Endothelial cell of umbilical vein (primary cell): ENCODE data around the gene NPAS4. TPM values are rescaled to one million over a fixed set of nuclear protein-coding genes. Genes with fewer than 3 reads are reported as not detected.

Source experiments
- BruUV-seq: library from RNA; stranded (reverse); fragments of 400-500 nt; replicated peaks from 2 replicates; lab custom pipeline; 2021; lab: Mats Ljungman, UMichigan
- CTCF ChIA-PET: fragments of 300-600, 350-600 bp; sonication (Branson Sonifier 250); formaldehyde crosslinking; loops from one replicate; lab custom pipeline; 2021; ENCODE audit warnings: antibody characterized with exemption, inconsistent platforms; lab: Charles Lee
- POLR2A ChIA-PET: fragments of 300-600, 350-600 bp; sonication (Branson Sonifier 250); formaldehyde crosslinking; loops from one replicate; lab custom pipeline; 2021; ENCODE audit warnings: antibody characterized with exemption, inconsistent platforms; lab: Charles Lee
- DNase-seq: peaks from one replicate; pipeline ENCODE4 v3.0.0-alpha.2; 2011; ENCODE audit warnings: low read depth, low spot score
- FAIRE-seq: peaks from 2 replicates; lab custom pipeline; 2011; peaks lifted over from hg19 to GRCh38; lab: Jason Lieb, UNC
- H2AFZ ChIP-seq: 2 replicates; pipeline ENCODE4 v1.6.0; 2012; ENCODE audit warnings: low read depth, low read length, control low read depth, inconsistent platforms
- H3K27ac ChIP-seq: 2 replicates; pipeline ENCODE4 v1.5.1; 2011; ENCODE audit warnings: low read depth, mild to moderate bottlenecking, control low read depth, low read length, moderate library complexity; ENCODE audit not compliant: insufficient read depth
- H3K27me3 ChIP-seq, 2 experiments: 2 replicates each; pipeline versions ENCODE4 v1.6.0 to v1.6.1; 2011; ENCODE audit warnings: low read length in 2 of 2, mixed read lengths in 1 of 2; ENCODE audit not compliant: control insufficient read depth in 2 of 2, insufficient read depth in 2 of 2
- H3K36me3 ChIP-seq, 2 experiments: 2 replicates in 1 of 2; 3 replicates in 1 of 2; pipeline ENCODE4 v1.5.1; 2011; ENCODE audit warnings: low read length in 2 of 2, mild to moderate bottlenecking in 1 of 2, moderate library complexity in 1 of 2; ENCODE audit not compliant: control insufficient read depth in 2 of 2, insufficient read depth in 2 of 2; ENCODE audit errors: extremely low read depth in 1 of 2
- H3K4me1 ChIP-seq: 3 replicates; pipeline ENCODE4 v1.5.1; 2011; ENCODE audit warnings: mild to moderate bottlenecking, low read length; ENCODE audit not compliant: control insufficient read depth, insufficient read depth; ENCODE audit errors: extremely low read depth
- H3K4me2 ChIP-seq: 2 replicates; pipeline ENCODE4 v1.6.1; 2011; ENCODE audit warnings: low read length, control low read depth, mixed read lengths; ENCODE audit not compliant: insufficient read depth
- H3K4me3 ChIP-seq, 3 experiments: fragments of 200-600 bp in 1 of 3; sonication (generic), shearing (Covaris generic) in 1 of 3; replicated peaks in 1 of 3; 2 replicates each; pipeline ENCODE4 v1.5.1; 2011 to 2016; ENCODE audit warnings: control low read depth in 3 of 3, low read length in 3 of 3, mild to moderate bottlenecking in 2 of 3, inconsistent platforms in 1 of 3, low read depth in 1 of 3, moderate library complexity in 1 of 3; ENCODE audit not compliant: insufficient read depth in 1 of 3
- H3K79me2 ChIP-seq: 2 replicates; pipeline ENCODE4 v1.6.0; 2012; ENCODE audit warnings: low read length, inconsistent platforms; ENCODE audit not compliant: control insufficient read depth, insufficient read depth
- H3K9ac ChIP-seq: replicated peaks from 2 replicates; pipeline ENCODE3; 2011; ENCODE audit warnings: low read length, control low read depth; ENCODE audit not compliant: insufficient read depth; ENCODE audit errors: extremely low read depth
- H3K9me1 ChIP-seq: replicated peaks from 3 replicates; pipeline ENCODE4 v1.6.0; 2011; ENCODE audit warnings: mild to moderate bottlenecking, low read length; ENCODE audit not compliant: control insufficient read depth, insufficient read depth; ENCODE audit errors: extremely low read depth
- H3K9me3 ChIP-seq: replicated peaks from 2 replicates; pipeline ENCODE4 v1.5.1; 2012; ENCODE audit warnings: low read length, inconsistent platforms; ENCODE audit not compliant: control insufficient read depth, insufficient read depth
- H4K20me1 ChIP-seq: replicated peaks from 2 replicates; pipeline ENCODE3; 2011; ENCODE audit warnings: mild to moderate bottlenecking, low read length; ENCODE audit not compliant: control insufficient read depth, insufficient read depth; ENCODE audit errors: extremely low read depth
- EZH2 ChIP-seq: IDR thresholded peaks from 2 replicates; pipeline ENCODE4 v1.6.1; 2012; ENCODE audit warnings: borderline replicate concordance, low read depth, mild to moderate bottlenecking, moderate library complexity, low read length, inconsistent platforms; ENCODE audit not compliant: severe bottlenecking
- JUN ChIP-seq: IDR thresholded peaks from 2 replicates; pipeline ENCODE4 v1.6.1; 2011; ENCODE audit warnings: borderline replicate concordance, low read depth; ENCODE audit not compliant: insufficient read length, insufficient read depth
- MAX ChIP-seq: IDR thresholded peaks from 2 replicates; pipeline ENCODE4 v1.6.1; 2011; ENCODE audit not compliant: insufficient read depth, insufficient read length
- dilution Hi-C: fragments of 300-500 bp; cut with MboI; formaldehyde crosslinking; loops from one replicate; pipeline ENCODE4 v1.15.0; 2019; ENCODE audit warnings: low sequenced_read_pairs; ENCODE audit not compliant: extremely low pct_ligation_motif_present
- intact Hi-C: fragments of 100-400 bp; cut with micrococcal nuclease; formaldehyde crosslinking; loops from one replicate; pipeline ENCODE4 v1.10.0; 2022
- polyA plus RNA-seq, 4 experiments: library from polyadenylated mRNA; depleted of rRNA in 3 of 4; stranded (reverse) in 3 of 4; unstranded in 1 of 4; fragments of >200 nt; gene quantifications; 2 replicates each; pipeline versions ENCODE4 v1.2.1 to v1.2.3, GENCODE V29; 2011 to 2012; ENCODE audit warnings: missing spikeins in 1 of 4
- total RNA-seq: library from RNA; stranded (reverse); gene quantifications from 2 replicates; pipeline ENCODE4 v1.2.3, GENCODE V29; 2021
- TF ChIP-seq, protein P1 (sequence below), 2 donors: IDR thresholded peaks; 1 replicate in 1 of 2; 2 replicates in 1 of 2; pipeline ENCODE4 v1.5.1; 2011; ENCODE audit warnings: low read length in 2 of 2, mild to moderate bottlenecking in 2 of 2, moderate library complexity in 2 of 2, control low read depth in 1 of 2, inconsistent platforms in 1 of 2, low read depth in 1 of 2; ENCODE audit not compliant: insufficient read depth in 1 of 2; ENCODE audit errors: extremely low read depth in 1 of 2

Gene NPAS4
- total and polyA plus RNA-seq, 2 donors (not counting 3 experiments of a cell fraction or from before 2014, with no cell fraction given) = not detected

DNA sequence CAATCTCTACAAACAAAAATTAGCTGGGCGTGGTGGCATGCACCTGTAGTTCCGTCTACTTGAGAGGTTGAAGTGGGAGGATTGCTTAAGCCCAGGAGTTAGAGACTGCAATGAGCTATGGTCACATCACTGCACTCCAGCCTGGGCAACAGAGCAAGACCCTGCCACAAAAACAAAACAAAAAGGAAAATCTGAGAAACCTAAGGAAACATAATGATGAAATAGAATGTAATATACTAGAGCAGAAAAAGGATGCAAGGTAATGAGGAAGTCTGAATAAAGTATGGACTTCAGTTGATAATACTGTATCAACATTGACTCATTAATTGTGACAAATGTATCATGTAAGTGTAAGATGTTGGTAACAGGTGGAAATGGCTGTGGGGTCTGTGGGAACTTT lies 8.1 kb downstream of the NPAS4 start:
- no peak for FAIRE-seq
- ChIA-PET POLR2A (no interaction called here), CTCF (interaction anchor here (0.8 to 7.5 kb wide), 8 partner anchors 8 to 249 kb away, joined by 3 to 87 read pairs (median 11); partner anchors contain the start of genes MRPL11, NPAS4 and RBM4B)
- Histone ChIP-seq H3K27me3 (no peaks in the 10 kb centered on the region), H3K79me2 (no peaks in the 10 kb centered on the region), H3K9ac (no peak overlapping the region), H3K4me1 (no peaks in the 10 kb centered on the region), H4K20me1 (no peaks in the 10 kb centered on the region), H3K4me3 (no peak overlapping the region), H2AFZ (no peak overlapping the region), H3K27ac (no peak overlapping the region), H3K9me1 (no peaks in the 10 kb centered on the region), H3K4me2 (no peak overlapping the region), H3K36me3 (no peaks in the 10 kb centered on the region), H3K9me3 (no peaks in the 10 kb centered on the region)
- no peak for DNase-seq
- dilution Hi-C loops = no loop called here
- no TSS peak for BruUV-seq
- intact Hi-C loops = no loop called here
- TF ChIP-seq JUN = no peak
- TF ChIP-seq EZH2 = no peak
- no peak for TF ChIP-seq MAX
- TF ChIP-seq, protein P1, sequence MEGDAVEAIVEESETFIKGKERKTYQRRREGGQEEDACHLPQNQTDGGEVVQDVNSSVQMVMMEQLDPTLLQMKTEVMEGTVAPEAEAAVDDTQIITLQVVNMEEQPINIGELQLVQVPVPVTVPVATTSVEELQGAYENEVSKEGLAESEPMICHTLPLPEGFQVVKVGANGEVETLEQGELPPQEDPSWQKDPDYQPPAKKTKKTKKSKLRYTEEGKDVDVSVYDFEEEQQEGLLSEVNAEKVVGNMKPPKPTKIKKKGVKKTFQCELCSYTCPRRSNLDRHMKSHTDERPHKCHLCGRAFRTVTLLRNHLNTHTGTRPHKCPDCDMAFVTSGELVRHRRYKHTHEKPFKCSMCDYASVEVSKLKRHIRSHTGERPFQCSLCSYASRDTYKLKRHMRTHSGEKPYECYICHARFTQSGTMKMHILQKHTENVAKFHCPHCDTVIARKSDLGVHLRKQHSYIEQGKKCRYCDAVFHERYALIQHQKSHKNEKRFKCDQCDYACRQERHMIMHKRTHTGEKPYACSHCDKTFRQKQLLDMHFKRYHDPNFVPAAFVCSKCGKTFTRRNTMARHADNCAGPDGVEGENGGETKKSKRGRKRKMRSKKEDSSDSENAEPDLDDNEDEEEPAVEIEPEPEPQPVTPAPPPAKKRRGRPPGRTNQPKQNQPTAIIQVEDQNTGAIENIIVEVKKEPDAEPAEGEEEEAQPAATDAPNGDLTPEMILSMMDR (IDR thresholded peaks at IDR 0.05; ENCODE audit: extremely low read depth in 1 of 2, insufficient read depth in 1 of 2, low read depth in 1 of 2, low read length in 2 of 2) = no peak
